ENCODE results near the gene CLSTN2. TPM values are rescaled to one million over a fixed set of nuclear protein-coding genes. Genes with fewer than 3 reads are reported as not detected.

The CLSTN2 gene
- total RNA-seq, 1 donor from 2014 or later, result 143 TPM

GRCh38 chr3:140499114-140499757 lies 564.3 kb downstream of the CLSTN2 start:
- peaks cover 13% of the 10 kb centered on the region for H3K9me3 Mint-ChIP-seq (ENCODE audit: unreplicated experiment)
- no peak overlapping the region for H3K27ac Mint-ChIP-seq (ENCODE audit: unreplicated experiment)
- H3K4me1 Mint-ChIP-seq (ENCODE audit: unreplicated experiment), result peaks cover 29% of the 10 kb centered on the region
- peak; percentile 57 for TF ChIP-seq CTCF (IDR thresholded peaks at IDR 0.05)
- H3K4me3 Mint-ChIP-seq (ENCODE audit: unreplicated experiment), result no peak overlapping the region
- peaks cover 1% of the 10 kb centered on the region for H3K36me3 Mint-ChIP-seq (ENCODE audit: unreplicated experiment)
- DNase-seq (ENCODE audit: extremely low spot score, unreplicated experiment), result no peak
- H3K27me3 Mint-ChIP-seq (ENCODE audit: unreplicated experiment), result no peaks in the 10 kb centered on the region

- Mint-ChIP-seq H3K27ac (ENCODE audit: unreplicated experiment) (no peak overlapping the region), H3K9me3 (ENCODE audit: unreplicated experiment) (peaks cover 10% of the 10 kb centered on the region), H3K4me1 (ENCODE audit: unreplicated experiment) (peaks cover 27% of the 10 kb centered on the region), H3K27me3 (ENCODE audit: unreplicated experiment) (no peaks in the 10 kb centered on the region), H3K4me3 (ENCODE audit: unreplicated experiment) (no peak overlapping the region), H3K36me3 (ENCODE audit: unreplicated experiment) (peaks cover 3% of the 10 kb centered on the region)
- no peak for TF ChIP-seq CTCF (IDR thresholded peaks at IDR 0.05)
- DNase-seq (ENCODE audit: extremely low spot score, unreplicated experiment), result no peak
These were observed 565.5 kb downstream of the CLSTN2 start for GRCh38 chr3:140500473-140500872.

GRCh38 chr3:140501061-140501769 lies 566.2 kb downstream of the CLSTN2 start:
- Mint-ChIP-seq H3K4me1 (ENCODE audit: unreplicated experiment) (peaks cover 34% of the 10 kb centered on the region), H3K9me3 (ENCODE audit: unreplicated experiment) (peaks cover 3% of the 10 kb centered on the region), H3K27me3 (ENCODE audit: unreplicated experiment) (no peaks in the 10 kb centered on the region), H3K27ac (ENCODE audit: unreplicated experiment) (peak overlapping the region; percentile 45), H3K4me3 (ENCODE audit: unreplicated experiment) (no peak overlapping the region), H3K36me3 (ENCODE audit: unreplicated experiment) (peaks cover 3% of the 10 kb centered on the region)
- DNase-seq (ENCODE audit: extremely low spot score, unreplicated experiment), result no peak
- TF ChIP-seq CTCF (IDR thresholded peaks at IDR 0.05), result no peak

- Mint-ChIP-seq H3K27ac (ENCODE audit: unreplicated experiment) (no peak overlapping the region), H3K4me1 (ENCODE audit: unreplicated experiment) (peaks cover 35% of the 10 kb centered on the region), H3K36me3 (ENCODE audit: unreplicated experiment) (peaks cover 2% of the 10 kb centered on the region), H3K27me3 (ENCODE audit: unreplicated experiment) (no peaks in the 10 kb centered on the region), H3K4me3 (ENCODE audit: unreplicated experiment) (no peak overlapping the region), H3K9me3 (ENCODE audit: unreplicated experiment) (no peaks in the 10 kb centered on the region)
- DNase-seq (ENCODE audit: extremely low spot score, unreplicated experiment), result no peak
- no peak for TF ChIP-seq CTCF (IDR thresholded peaks at IDR 0.05)
These were observed 566.9 kb downstream of the CLSTN2 start for GRCh38 chr3:140501770-140502364.

DNA sequence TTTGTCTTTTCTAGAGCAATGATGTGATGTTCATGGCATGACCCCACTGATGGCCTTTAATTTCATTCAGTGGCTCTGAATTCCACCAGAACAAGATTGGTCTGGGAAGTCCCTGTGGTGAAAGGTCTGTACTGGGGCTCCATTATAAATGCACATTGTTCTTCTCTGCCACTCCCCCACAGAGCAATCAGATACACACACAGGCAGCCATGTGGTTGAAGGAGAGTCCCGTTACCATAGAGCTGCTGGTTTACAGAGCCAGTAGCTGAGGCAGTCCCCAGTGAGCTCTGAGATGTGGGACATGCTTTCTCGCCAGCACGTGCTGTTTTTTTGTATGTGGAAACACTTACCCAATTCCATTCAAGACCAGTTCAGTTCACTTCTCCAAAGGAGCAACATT lies 570.2 kb downstream of the CLSTN2 start:
- Mint-ChIP-seq H3K4me1 (ENCODE audit: unreplicated experiment) (peaks cover 33% of the 10 kb centered on the region), H3K27ac (ENCODE audit: unreplicated experiment) (no peak overlapping the region), H3K27me3 (ENCODE audit: unreplicated experiment) (no peaks in the 10 kb centered on the region), H3K9me3 (ENCODE audit: unreplicated experiment) (no peaks in the 10 kb centered on the region), H3K36me3 (ENCODE audit: unreplicated experiment) (peaks cover 6% of the 10 kb centered on the region), H3K4me3 (ENCODE audit: unreplicated experiment) (no peak overlapping the region)
- no peak for DNase-seq (ENCODE audit: extremely low spot score, unreplicated experiment)
- TF ChIP-seq CTCF (IDR thresholded peaks at IDR 0.05), result no peak

Measured in osteocyte (in vitro differentiated cells).